ENCODE data around the gene ADRM1. TPM values are rescaled to one million over a fixed set of nuclear protein-coding genes. Genes with fewer than 3 reads are reported as not detected.

Gene ADRM1
- total and polyA plus RNA-seq, 12 donors: 67.7 to 192 (median 74.7) TPM

DNA sequence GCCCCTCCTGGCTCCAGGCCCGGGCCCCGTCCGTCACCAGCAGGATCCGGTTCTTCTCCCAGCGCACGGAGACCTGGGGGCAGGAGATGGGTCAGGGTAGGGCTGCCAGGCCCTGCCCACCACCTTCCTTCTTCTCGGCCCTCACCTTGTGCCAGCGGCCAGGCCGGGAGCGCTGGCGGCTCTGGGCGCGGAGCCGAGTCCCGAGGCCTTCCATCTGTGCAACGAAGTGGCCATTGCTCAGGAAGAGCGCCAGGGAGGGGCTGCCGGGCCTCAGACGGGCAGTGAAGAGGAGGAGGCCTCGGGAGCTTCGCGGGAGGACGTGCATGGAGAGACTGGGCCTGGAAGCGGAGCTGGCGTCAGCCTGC, 7.9 kb downstream of the ADRM1 start:
- H3K36me3 ChIP-seq: peaks cover 10 to 95% (median 85%) of the 10 kb centered on the region in 9 donors
- TF ChIP-seq, protein P1, sequence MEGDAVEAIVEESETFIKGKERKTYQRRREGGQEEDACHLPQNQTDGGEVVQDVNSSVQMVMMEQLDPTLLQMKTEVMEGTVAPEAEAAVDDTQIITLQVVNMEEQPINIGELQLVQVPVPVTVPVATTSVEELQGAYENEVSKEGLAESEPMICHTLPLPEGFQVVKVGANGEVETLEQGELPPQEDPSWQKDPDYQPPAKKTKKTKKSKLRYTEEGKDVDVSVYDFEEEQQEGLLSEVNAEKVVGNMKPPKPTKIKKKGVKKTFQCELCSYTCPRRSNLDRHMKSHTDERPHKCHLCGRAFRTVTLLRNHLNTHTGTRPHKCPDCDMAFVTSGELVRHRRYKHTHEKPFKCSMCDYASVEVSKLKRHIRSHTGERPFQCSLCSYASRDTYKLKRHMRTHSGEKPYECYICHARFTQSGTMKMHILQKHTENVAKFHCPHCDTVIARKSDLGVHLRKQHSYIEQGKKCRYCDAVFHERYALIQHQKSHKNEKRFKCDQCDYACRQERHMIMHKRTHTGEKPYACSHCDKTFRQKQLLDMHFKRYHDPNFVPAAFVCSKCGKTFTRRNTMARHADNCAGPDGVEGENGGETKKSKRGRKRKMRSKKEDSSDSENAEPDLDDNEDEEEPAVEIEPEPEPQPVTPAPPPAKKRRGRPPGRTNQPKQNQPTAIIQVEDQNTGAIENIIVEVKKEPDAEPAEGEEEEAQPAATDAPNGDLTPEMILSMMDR (IDR thresholded peaks at IDR 0.05): no peak
- H3K9me3 ChIP-seq: no peaks in the 10 kb centered on the region
- DNase-seq (no peak), ATAC-seq (no peak)
- intact Hi-C loops (cut with DNase I): loop anchor here in 3 of 10 donors (5.0 kb wide), 1 partner anchor 37 kb away; no protein-coding TSS in a partner anchor
- 81 to 83% methylated on average over 25 of the region's 25 CpGs for WGBS, 2 donors
- H3K27me3 ChIP-seq: no peaks in the 10 kb centered on the region
- H3K27ac ChIP-seq: no peak overlapping the region
- H3K4me1 ChIP-seq: peaks cover 0 to 30% (median 5%) of the 10 kb centered on the region in 9 donors
- H3K4me3 ChIP-seq: no peak overlapping the region

DNA sequence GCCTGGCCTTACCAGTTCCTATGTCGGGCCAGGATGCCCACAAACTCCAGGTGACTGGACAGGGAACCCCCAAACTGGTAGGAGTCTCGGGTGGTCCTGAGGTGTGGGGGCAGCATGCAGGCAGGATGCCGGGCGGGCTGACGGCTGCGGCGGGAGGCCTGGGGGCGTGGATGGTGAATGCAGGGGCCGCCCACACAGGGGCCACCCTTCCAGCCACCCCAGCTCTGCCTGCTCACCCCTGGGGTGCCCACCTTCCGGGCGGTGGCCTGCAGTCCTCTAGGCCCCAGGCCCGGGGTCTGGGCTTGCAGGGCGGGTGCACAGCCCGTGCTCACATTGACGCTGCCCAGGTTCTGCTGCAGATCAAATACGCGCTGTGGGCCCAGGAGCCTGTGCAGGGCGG, 8.4 kb downstream of the ADRM1 start:
- TF ChIP-seq, protein P1 (IDR thresholded peaks at IDR 0.05): no peak
- intact Hi-C loops (cut with DNase I): loop anchor here in 3 of 10 donors (5.0 kb wide), 1 partner anchor 36 kb away; no protein-coding TSS in a partner anchor
- Histone ChIP-seq H3K9me3 (no peaks in the 10 kb centered on the region), H3K4me1 (peaks cover 0 to 26% (median 2%) of the 10 kb centered on the region in 9 donors), H3K27me3 (no peaks in the 10 kb centered on the region), H3K36me3 (peaks cover 10 to 95% (median 85%) of the 10 kb centered on the region in 9 donors), H3K4me3 (no peak overlapping the region), H3K27ac (no peak overlapping the region)
- ATAC-seq: no peak
- DNase-seq: no peak
- 92 to 93% methylated on average over 18 of the region's 18 CpGs for WGBS, 2 donors

DNA sequence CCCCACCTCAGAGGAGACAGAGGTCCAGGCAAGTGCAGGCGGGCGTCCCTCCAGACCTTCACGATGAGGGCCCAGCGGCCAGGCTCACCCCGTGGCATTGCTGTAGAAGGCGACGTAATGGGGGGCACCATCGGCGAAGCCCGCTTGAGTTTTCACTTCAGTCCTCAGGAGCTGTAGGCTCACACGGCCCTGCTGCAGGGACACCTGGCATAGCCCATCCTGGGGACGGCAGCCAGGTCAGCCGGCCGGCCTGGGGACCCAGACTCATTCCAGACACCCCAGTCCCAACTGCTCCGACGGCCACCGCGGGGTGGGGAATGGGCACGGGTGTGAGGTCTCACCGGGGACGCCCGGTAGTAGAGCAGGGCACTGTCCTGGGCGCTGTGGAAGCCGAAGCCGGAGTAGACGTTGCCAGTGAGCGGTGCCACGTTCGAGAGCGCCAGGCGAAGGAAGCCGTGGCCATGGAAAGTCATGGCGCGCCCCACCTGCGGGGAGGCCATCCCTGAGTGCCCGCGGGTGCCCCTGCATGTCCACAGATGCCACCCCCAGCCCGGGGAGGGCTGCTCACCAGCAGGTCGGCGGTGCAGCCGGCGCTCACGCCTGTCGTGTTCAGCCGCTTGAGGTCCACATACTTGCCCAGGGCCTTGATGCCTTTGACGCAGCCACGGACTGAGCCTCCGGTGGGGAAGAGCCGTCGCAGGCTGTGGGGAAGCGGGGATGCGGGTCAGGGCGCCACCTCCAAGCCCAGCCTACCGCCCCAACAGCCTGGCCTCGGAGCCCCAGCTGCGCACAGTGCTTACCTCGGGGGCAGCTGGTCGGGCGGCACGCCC, 9.2 kb downstream of the ADRM1 start:
- DNase-seq (no peak), ATAC-seq (no peak)
- intact Hi-C loops (cut with DNase I): loop anchor here in 3 of 10 donors (5.0 kb wide), 1 partner anchor 35 kb away; no protein-coding TSS in a partner anchor
- TF ChIP-seq, protein P1 (IDR thresholded peaks at IDR 0.05): no peak
- Histone ChIP-seq H3K4me1 (peaks cover 0 to 17% (median 2%) of the 10 kb centered on the region in 9 donors), H3K27ac (no peak overlapping the region), H3K27me3 (no peaks in the 10 kb centered on the region), H3K36me3 (peaks cover 15 to 95% (median 85%) of the 10 kb centered on the region in 9 donors), H3K4me3 (no peak overlapping the region), H3K9me3 (no peaks in the 10 kb centered on the region)
- 93 to 94% methylated on average over 60 of the region's 60 CpGs for WGBS, 2 donors

DNA sequence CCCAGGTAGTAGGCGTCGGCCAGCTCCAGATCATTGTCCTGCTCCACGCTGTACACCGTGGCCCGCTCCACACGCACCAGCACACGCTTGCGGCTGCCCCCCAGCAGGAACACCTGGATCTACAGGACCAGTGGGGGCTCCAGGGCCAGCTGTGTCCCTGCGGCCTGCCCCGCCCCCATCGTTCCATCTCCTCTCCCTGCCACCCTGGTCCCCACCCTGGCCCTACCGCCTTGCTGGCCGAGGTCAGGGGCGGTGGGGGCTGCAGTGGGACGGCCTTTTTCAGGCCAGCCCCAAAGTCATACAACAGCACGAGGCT, 9.8 kb downstream of the ADRM1 start:
- intact Hi-C loops (cut with DNase I): loop anchor here in 3 of 10 donors (5.0 kb wide), 1 partner anchor 35 kb away; no protein-coding TSS in a partner anchor
- Histone ChIP-seq H3K4me1 (peaks cover 0 to 11% (median 2%) of the 10 kb centered on the region in 9 donors), H3K27ac (no peak overlapping the region), H3K36me3 (peaks cover 15 to 95% (median 85%) of the 10 kb centered on the region in 9 donors), H3K27me3 (no peaks in the 10 kb centered on the region), H3K9me3 (no peaks in the 10 kb centered on the region), H3K4me3 (no peak overlapping the region)
- DNase-seq (no peak), ATAC-seq (no peak)
- WGBS, 2 donors: 88 to 92% methylated on average over 16 of the region's 16 CpGs
- TF ChIP-seq, protein P1 (IDR thresholded peaks at IDR 0.05): no peak

Data from heart right ventricle (tissue), 16 donors.